K562 (cell line): Measurements from ENCODE around the gene PDF. TPM values are rescaled to one million over a fixed set of nuclear protein-coding genes. Genes with fewer than 3 reads are reported as not detected.

Source experiments
- ATAC-seq: fragments of 200-7000 bp; cut with Tn5 transposase; 3 replicates; pipeline ENCODE4 v1.9.1; 2020; ENCODE audit warnings: moderate library complexity
- BruUV-seq: library from RNA; stranded (reverse); fragments of 400-500 nt; replicated peaks from 2 replicates; lab custom pipeline; 2021; lab: Mats Ljungman, UMichigan
- CTCF ChIA-PET: fragments of 300-600 bp; formaldehyde crosslinking; extraction: SDS; loops from one replicate; lab custom pipeline; 2021; ENCODE audit warnings: low intra/inter-chr PET ratio; lab: Yijun Ruan, JAX
- POLR2A ChIA-PET: fragments of 300-600, 350-650 bp; sonication (Branson Sonifier 250); formaldehyde crosslinking; extraction: SDS; loops from one replicate; lab custom pipeline; 2021; ENCODE audit warnings: antibody characterized with exemption, inconsistent platforms; lab: Yijun Ruan, JAX
- DNase-seq, 4 experiments: peaks; one replicate each; pipeline versions ENCODE4 v3.0.0 to v3.0.0-alpha.2; 2011 to 2018; ENCODE audit warnings: low spot score in 3 of 4, mixed read lengths in 3 of 4; ENCODE audit errors: extremely low read depth in 1 of 4
- FAIRE-seq: peaks from 2 replicates; lab custom pipeline; 2011; peaks lifted over from hg19 to GRCh38; lab: Jason Lieb, UNC
- H2AFZ ChIP-seq: 2 replicates; pipeline ENCODE4 v1.6.0; 2011; ENCODE audit warnings: low read depth, low read length, control low read depth, inconsistent platforms
- H3K27ac ChIP-seq: fragments of 200-600 bp; 3 replicates; pipeline ENCODE4 v1.8.0; 2011; ENCODE audit warnings: low read depth, mild to moderate bottlenecking, control low read depth, inconsistent platforms, low read length, moderate library complexity, mixed read lengths; ENCODE audit errors: extremely low read depth
- H3K27me3 ChIP-seq, 2 experiments: fragments of 300-600 bp in 1 of 2; 2 replicates in 1 of 2; 3 replicates in 1 of 2; pipeline versions ENCODE4 v1.6.0 to v1.8.0; 2011; ENCODE audit warnings: inconsistent platforms in 2 of 2, low read length in 2 of 2, mild to moderate bottlenecking in 1 of 2, mixed read lengths in 1 of 2, moderate library complexity in 1 of 2; ENCODE audit not compliant: control insufficient read depth in 2 of 2, insufficient read depth in 2 of 2
- H3K36me3 ChIP-seq: fragments of 300-600 bp; 3 replicates; pipeline ENCODE4 v1.8.0; 2011; ENCODE audit warnings: mild to moderate bottlenecking, low read length, inconsistent platforms; ENCODE audit not compliant: control insufficient read depth, insufficient read depth
- H3K4me1 ChIP-seq, 2 experiments: fragments of 200-600 bp in 1 of 2; replicated peaks in 1 of 2; 2 replicates in 1 of 2; 3 replicates in 1 of 2; pipeline versions ENCODE4 v1.5.1 to v1.8.0; 2011; ENCODE audit warnings: inconsistent platforms in 2 of 2, low read length in 2 of 2, mild to moderate bottlenecking in 1 of 2, mixed read lengths in 1 of 2, moderate library complexity in 1 of 2; ENCODE audit not compliant: control insufficient read depth in 2 of 2, insufficient read depth in 2 of 2
- H3K4me2 ChIP-seq: 2 replicates; pipeline ENCODE4 v1.6.1; 2011; ENCODE audit warnings: low read length, control low read depth, inconsistent platforms, mixed read lengths; ENCODE audit not compliant: insufficient read depth
- H3K4me3 ChIP-seq: fragments of 200-600 bp; sonication (generic), shearing (Covaris generic); 2 replicates; pipeline ENCODE4 v1.5.1; 2016; ENCODE audit warnings: control low read depth, inconsistent platforms
- H3K79me2 ChIP-seq: fragments of 200-600 bp; 3 replicates; pipeline ENCODE4 v1.8.0; 2011; ENCODE audit warnings: low read length, inconsistent platforms; ENCODE audit not compliant: control insufficient read depth, insufficient read depth
- H3K9ac ChIP-seq, 2 experiments: 2 replicates each; pipeline versions ENCODE4 v1.6.0 to v1.6.1; 2011; ENCODE audit warnings: low read depth in 2 of 2, low read length in 2 of 2, control low read depth in 1 of 2, inconsistent platforms in 1 of 2, mild to moderate bottlenecking in 1 of 2, mixed read lengths in 1 of 2; ENCODE audit not compliant: insufficient read depth in 1 of 2
- H3K9me1 ChIP-seq: one replicate; pipeline ENCODE4 v1.6.0; 2011; ENCODE audit warnings: inconsistent platforms, mild to moderate bottlenecking, low read length, moderate library complexity; ENCODE audit not compliant: control insufficient read depth, insufficient read depth
- H3K9me3 ChIP-seq: replicated peaks from 2 replicates; pipeline ENCODE4 v1.5.1; 2011; ENCODE audit warnings: low read depth, low read length, inconsistent platforms; ENCODE audit not compliant: control insufficient read depth, insufficient read depth
- H4K20me1 ChIP-seq: replicated peaks from 2 replicates; pipeline ENCODE4 v1.6.1; 2011; ENCODE audit warnings: low read length, inconsistent platforms, mixed read lengths; ENCODE audit not compliant: control insufficient read depth, insufficient read depth
- ZBTB40 ChIP-seq, 2 experiments: fragments of 450-650 bp in 1 of 2; sonication (generic) in 1 of 2; formaldehyde crosslinking in 1 of 2; IDR thresholded peaks; 2 replicates each; pipeline versions ENCODE4 v1.7.1 to v1.9.0; 2016 to 2022; ENCODE audit warnings: inconsistent platforms in 1 of 2, mild to moderate bottlenecking in 1 of 2, missing genetic modification reagents in 1 of 2
- ZNF445 ChIP-seq: fragments of 250-450 bp; sonication (Bioruptor Pico); IDR thresholded peaks from 2 replicates; pipeline ENCODE4 v1.4.0; 2020; ENCODE audit warnings: low read depth, mild to moderate bottlenecking, moderate library complexity
- WGBS: fragments of 100-300 bp; shearing (Covaris generic); methylation state at CpG from one replicate; pipeline ENCODE4 v1.1.6; 2016; ENCODE audit warnings: low coverage, mixed read lengths; ENCODE audit not compliant: insufficient coverage; ENCODE audit errors: missing lambda C conversion rate; 5-methylcytosine and 5-hydroxymethylcytosine counted together
- in situ Hi-C: fragments of 300-500 bp; cut with MboI; formaldehyde crosslinking; loops from 4 replicates; pipeline ENCODE4 v1.15.0; 2018; ENCODE audit warnings: inconsistent platforms, mixed read lengths
- intact Hi-C: fragments of 100-400 bp; cut with micrococcal nuclease; formaldehyde crosslinking; loops from 2 replicates; pipeline ENCODE4 v1.14.2; 2022
- polyA plus RNA-seq, 8 experiments: library from polyadenylated mRNA; depleted of rRNA in 4 of 8; stranded (reverse) in 5 of 8; unstranded in 3 of 8; fragments of >200 nt; fragmentation: Nextera tagmentation in 2 of 8; fragmentation: Illumina TruSeq in 1 of 8; extraction: Ambion mirVana in 2 of 8; extraction: Trizol in 1 of 8; gene quantifications; 2 replicates each; pipeline versions ENCODE4 v1.2.1 to v1.2.3, GENCODE V29; 2011 to 2014; ENCODE audit warnings: inconsistent platforms in 1 of 8, missing spikeins in 1 of 8
- total RNA-seq, 7 experiments: library from RNA; depleted of rRNA in 6 of 7; stranded (reverse); fragments of >200 nt in 6 of 7; fragmentation: Illumina TruSeq in 2 of 7; extraction: Trizol in 2 of 7; gene quantifications; 2 replicates each; pipeline versions ENCODE4 v1.2.1 to v1.2.3, GENCODE V29; 2011 to 2021; ENCODE audit warnings: low replicate concordance in 1 of 7

The PDF gene
- total and polyA plus RNA-seq, 9 of the 15 experiments (the other 6 are each of a cell fraction or from before 2014, with no cell fraction given), result 0.15 to 72.4 (median 5.6) TPM

- in situ Hi-C loops, result no loop called here
- Histone ChIP-seq H3K27ac (no peak overlapping the region), H3K9me1 (no peaks in the 10 kb centered on the region), H3K4me1 (peaks cover 5 to 13% of the 10 kb centered on the region in 2 experiments; a peak in 3 of 5 replicates), H3K27me3 (no peaks in the 10 kb centered on the region)
- ATAC-seq (no peak), FAIRE-seq (peak; percentile 55)
- peak; percentile 91 for TF ChIP-seq ZBTB40 (IDR thresholded peaks at IDR 0.05)
- peak; percentile 80 for TF ChIP-seq ZBTB40 (CRISPR knock-in tag; IDR thresholded peaks at IDR 0.05)
- no peak for TF ChIP-seq ZNF445
- TF ChIP-seq, all 486 proteins: peak for 1
- Histone ChIP-seq H3K4me3 (no peak overlapping the region), H4K20me1 (0 out of 2 replicates have a peak, but pooled peaks cover 3% of the 10 kb centered on the region), H3K36me3 (peaks cover 49% of the 10 kb centered on the region; the same call in 2 of the 3 replicates), H3K9ac (no peak overlapping the region), H2AFZ (no peak overlapping the region), H3K4me2 (no peak overlapping the region), H3K79me2 (peaks cover 37% of the 10 kb centered on the region), H3K9me3 (no peaks in the 10 kb centered on the region)
- ChIA-PET CTCF (no interaction called here), POLR2A (interaction anchor here (1.1 kb wide), 1 partner anchor 16 kb away, joined by 5 read pairs; no protein-coding TSS in a partner anchor)
- intact Hi-C loops, result no loop called here
- DNase-seq, result no peak
- WGBS, result 90% methylated on average over 5 of the region's 5 CpGs
- BruUV-seq, result no TSS peak
These were observed 16.9 kb downstream of the PDF start for GRCh38 chr16:69313469-69313868.
